Activated CD4-positive, alpha-beta T cell treated with anti-CD3 and anti-CD28 coated beads for 1 hour (primary cell): ENCODE results near the gene DOCK9.

Source experiments
- DNase-seq: peaks from one replicate; pipeline ENCODE4 v3.0.0-alpha.2; 2020

DOCK9 gene

GRCh38 chr13:98842858-98843481 is 134.9 kb downstream of the DOCK9 start:
- DNase-seq, result peak; percentile 33

DNA sequence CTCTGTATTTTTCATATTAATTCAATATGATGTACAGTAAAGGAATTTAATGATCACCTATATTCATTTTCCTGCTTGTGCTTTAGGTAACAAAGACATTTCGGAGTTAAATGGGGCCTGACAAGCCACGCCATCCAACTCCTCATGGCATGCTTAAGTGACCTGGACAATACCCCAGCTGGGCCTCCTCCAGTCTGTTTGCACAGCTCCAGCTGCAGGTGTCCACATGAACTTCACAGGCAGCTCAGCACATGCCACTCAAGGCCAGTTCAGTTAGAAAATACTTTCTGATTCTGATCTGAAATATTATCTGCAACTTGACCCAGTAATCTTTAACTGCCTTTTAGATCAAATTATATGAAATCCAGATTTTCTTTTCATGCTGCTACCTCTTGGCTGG is 135.8 kb downstream of the DOCK9 start:
- DNase-seq, result no peak

- no peak for DNase-seq
These were observed 137.8 kb downstream of the DOCK9 start for GRCh38 chr13:98839856-98840769.

DNA sequence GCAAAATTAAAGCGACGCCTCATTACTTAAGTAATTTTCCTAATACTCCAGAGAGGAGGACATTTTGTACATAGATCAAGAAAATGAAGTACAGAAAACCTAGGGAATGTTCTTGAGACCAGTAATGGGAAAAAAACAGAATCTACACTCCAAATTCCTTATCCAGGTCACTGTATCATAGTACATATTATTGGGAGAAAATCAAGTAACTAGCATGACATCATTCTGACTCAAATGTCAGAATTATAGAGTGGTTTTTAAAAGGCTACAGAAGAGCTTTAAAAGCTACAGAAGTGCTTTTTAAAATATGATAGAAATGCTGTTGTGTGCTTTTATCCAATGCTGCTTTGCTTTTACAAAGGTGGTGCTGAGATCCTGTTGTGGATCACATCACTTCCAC is 139.1 kb downstream of the DOCK9 start:
- no peak for DNase-seq

GRCh38 chr13:98837896-98838295 is 140.0 kb downstream of the DOCK9 start:
- no peak for DNase-seq

DNA sequence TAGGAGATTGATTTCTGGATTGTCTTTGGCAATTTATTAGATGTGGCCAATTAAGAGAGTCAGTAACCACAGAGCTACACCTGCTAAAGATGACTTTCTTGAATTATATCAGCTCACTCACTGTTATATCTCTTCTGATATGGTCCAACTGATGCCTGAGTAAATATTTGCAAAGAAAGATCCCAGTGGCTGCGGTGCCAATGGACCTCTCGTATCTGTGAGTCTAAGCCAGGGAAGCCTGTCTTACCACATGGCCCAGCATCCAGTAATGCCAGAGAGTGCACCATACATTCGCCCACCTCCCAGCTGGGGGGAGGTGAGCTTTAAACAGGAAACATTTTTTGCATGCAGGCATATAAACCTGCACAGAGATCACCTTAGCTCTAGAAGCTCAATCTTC is 142.7 kb downstream of the DOCK9 start:
- no peak for DNase-seq

DNA sequence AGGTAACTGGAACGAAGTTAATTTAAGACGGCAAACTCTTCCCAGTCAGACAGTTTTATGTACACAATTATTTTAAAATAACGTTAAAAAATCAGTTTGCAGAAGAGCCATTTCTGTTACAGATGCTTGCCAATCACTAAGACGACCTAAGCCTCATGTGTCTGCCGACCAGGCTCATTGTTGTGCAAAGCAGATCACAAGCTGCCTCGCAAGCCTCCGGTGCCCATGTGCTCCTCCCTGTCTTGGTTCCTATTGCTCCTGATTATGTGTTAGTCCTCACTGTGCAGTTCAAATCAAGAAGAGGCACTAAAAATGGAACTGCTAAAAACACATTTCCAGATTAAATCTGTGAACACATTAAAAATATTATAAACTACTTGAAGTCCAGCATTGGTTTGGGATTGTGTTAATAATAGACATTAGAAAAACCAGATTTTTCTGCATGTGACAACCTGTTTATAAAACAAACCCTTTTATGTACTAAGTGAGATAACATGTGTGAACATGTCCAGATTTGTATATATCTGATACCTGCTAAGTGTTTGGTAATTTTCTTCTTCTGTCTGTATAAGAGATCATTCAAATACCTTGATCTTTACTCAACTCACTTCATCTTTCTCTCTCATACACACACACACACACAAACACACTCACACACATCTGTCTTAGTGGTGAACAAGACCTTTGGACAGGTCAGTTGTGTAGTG is 143.5 kb downstream of the DOCK9 start:
- no peak for DNase-seq

- no peak for DNase-seq
These were observed 146.6 kb downstream of the DOCK9 start for GRCh38 chr13:98831236-98831635.

DNA sequence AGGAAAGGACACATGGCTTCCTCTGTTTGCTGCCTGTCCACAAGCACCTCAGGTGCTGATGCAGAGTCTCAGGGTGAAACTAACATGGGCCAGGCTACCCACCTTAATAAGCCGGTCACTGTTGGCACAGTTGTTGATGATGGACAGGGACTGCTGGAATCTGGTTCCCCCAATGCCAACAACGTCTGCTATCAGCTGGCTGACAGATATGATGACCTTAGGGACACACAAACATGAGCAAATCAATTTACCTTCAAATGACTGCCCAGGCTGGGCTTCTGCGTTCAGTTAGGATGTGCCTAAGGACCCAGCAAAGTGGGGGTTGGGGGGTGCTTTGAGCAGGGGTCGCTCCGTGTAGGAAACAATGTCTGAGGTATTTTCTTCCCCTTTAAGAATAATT is 148.3 kb downstream of the DOCK9 start:
- no peak for DNase-seq

- no peak for DNase-seq
These were observed 149.2 kb downstream of the DOCK9 start for GRCh38 chr13:98828614-98829013.

DNA sequence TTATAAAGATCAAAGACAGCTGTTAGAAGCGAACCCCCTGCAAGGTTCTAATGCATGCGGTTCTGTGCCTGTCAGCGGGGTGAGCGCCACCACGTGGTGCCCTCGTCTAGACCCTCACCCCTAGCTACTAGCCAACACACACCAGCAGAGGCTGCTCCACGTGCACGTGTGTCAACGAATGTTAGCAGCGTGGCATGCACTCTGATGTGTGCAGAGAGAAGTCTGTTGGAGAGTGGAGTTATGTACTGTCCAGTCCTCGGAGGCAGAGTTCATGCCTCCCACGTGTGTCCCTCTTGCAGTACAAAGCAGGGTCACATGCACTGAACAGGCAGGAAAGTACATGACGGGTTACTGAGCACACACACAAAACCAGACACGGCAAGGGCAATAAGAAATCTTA is 150.4 kb downstream of the DOCK9 start:
- no peak for DNase-seq

- DNase-seq, result no peak
These were observed 151.7 kb downstream of the DOCK9 start for GRCh38 chr13:98826146-98826545.

GRCh38 chr13:98825659-98826058 is 152.2 kb downstream of the DOCK9 start:
- DNase-seq, result no peak

DNA sequence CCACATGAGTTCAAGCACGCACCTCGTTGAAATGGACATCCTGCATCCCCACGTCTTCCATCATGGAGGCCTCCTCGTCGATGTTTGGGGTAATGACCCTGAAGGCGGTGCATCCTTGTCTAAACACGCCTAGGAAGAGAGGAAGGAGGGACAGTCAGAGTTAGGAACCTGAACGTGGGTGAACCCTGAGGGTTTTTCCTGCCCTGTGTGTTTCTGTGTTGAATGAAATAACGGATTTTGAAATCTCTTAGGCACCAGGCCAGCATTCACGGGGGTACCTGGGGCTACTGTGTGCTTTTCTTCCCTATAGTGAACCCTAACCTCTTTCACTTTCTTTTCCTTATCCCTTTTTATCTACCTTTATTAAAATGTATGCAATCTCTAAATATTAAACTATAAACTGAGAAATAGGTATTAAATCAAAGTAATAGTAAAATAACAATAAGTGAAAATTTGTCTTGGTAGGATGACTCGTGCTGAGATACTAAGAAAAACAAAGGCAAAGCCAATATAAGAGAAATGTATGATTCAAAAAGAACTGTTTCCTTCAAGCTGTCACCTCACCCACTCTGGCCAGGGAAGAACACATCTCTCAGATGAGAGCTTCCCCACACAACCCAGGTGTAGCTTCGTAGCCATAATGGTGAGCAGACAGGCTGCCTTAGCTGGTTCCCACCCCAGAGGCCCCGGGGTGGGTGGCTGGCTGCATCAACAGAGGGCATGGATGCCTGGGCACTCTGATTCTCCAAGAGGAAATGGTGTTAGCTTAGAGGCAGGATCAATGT is 153.3 kb downstream of the DOCK9 start:
- no peak for DNase-seq

- DNase-seq, result no peak
These were observed 154.4 kb downstream of the DOCK9 start for GRCh38 chr13:98823442-98823841.

GRCh38 chr13:98822225-98822606 is 155.6 kb downstream of the DOCK9 start:
- DNase-seq, result no peak

DNA sequence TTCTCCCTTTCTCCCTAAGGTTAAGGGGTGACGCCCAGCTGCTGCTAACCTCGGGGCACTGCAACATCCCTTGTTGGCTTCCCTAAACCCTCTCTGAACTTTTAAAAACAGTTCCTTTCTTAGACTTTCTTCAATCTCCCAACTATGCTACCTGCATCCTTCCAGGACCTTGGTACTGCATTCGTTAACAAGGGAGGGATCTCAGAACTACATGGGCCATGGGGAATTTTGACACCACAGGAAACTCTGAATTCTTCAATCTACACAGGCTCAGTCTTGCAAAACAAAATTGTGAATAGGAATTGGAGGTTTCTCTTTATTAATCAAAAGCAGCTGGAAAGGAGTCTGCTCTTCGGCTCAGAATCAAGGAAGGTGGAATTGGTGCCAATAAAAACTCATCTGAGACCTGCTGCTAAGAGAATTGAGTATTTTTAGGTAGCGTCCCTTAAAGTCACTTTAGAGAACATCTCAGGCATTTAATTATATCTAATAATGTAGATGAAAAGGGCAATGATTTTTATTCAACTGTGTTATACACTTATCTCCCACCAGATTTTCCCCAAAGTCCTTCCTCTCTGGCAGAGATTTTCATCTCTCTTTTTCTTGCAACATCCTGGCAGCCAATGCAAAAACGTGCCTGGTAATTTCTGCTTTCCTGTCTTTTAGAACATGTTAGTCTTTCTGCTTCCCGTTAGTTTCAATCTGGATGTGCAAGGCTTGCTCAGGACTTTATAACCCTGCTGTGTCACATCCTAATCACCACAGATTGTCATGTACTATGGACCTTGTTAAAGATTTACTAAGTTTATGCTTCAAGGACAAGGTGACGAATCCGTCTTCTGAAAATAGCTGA is 156.3 kb downstream of the DOCK9 start:
- DNase-seq, result no peak

- DNase-seq, result no peak
These were observed 157.0 kb downstream of the DOCK9 start for GRCh38 chr13:98820744-98821371.

DNA sequence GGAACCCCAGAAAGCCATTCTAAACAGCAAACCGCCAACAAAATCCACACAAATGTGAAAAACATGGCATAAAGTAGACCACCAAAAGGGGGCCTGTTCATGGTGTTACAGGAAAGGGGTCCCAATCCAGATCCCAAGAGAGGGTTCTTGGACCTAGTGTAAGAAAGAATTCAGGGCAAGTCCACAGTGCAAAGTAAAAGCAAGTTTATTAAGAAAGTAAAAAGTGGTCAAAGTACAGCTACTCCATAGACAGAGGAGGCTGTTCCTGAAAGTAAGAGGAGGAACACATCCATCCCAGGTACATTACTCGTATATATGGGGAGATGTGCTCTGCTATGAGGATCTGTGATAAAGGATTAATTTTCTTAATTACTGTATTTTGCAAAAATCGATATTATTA is 157.6 kb downstream of the DOCK9 start:
- DNase-seq, result no peak

DNA sequence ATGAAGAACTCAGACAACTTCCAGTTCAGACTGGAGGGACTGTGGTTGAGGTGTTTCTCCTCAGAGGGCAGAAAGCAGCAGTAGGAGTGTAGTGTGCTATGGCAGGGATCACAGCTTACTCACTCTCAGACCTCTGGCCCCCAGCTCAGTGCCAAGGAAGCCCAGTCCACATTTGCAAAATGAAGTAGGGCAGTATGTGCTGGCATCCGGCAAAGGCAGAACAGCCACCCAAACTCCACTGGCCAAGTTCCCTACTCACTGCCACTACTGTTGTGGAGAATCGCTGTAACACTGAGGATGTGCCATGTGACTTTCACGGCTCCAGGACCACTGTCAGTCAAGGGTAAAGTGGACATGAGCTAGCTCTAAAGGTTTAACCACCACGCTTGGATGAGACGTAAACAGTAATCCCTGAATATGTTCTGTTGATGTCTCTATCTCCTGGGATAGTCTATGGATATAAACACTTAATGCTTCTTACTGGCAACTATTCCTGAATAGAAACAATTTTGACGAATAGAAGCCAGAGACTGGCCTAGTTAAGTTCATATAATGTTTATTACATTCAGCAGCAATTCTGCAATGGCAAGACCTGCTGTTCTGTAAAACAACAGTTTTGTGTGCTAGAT is 158.4 kb downstream of the DOCK9 start:
- DNase-seq, result no peak

DNA sequence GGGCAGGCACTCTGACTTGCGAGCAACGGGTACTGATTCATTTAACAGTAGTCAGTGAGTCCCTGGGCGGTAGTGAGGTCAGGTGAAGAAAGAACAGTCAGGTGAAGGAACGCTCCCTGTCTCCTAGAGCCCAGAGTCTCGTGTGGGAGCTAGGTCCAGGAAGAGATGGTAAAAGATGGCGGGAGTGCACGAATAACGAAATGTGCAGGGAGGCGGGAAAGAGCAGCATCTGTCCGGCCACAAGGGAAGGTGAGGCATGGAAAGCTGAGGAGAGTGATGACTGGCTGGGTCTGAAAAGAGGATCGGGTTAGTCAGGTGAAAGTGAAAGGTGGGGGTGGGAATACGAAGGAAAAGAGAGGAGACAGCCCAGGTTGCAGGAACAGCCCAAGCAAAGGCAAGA is 161.5 kb downstream of the DOCK9 start:
- no peak for DNase-seq
